GM21447 (cell line): ENCODE data around the gene SNAPIN.
"Not testable (repeated sequence)": the region's sequence is repeated elsewhere in the genome, so short reads cannot be mapped to it uniquely, and the experiment has no call there.

Experiments
- ATAC-seq: cut with Tn5 transposase; IDR thresholded peaks from one replicate; pipeline ENCODE4 v1.9.1; 2021; ENCODE audit not compliant: unreplicated experiment

Gene SNAPIN

DNA sequence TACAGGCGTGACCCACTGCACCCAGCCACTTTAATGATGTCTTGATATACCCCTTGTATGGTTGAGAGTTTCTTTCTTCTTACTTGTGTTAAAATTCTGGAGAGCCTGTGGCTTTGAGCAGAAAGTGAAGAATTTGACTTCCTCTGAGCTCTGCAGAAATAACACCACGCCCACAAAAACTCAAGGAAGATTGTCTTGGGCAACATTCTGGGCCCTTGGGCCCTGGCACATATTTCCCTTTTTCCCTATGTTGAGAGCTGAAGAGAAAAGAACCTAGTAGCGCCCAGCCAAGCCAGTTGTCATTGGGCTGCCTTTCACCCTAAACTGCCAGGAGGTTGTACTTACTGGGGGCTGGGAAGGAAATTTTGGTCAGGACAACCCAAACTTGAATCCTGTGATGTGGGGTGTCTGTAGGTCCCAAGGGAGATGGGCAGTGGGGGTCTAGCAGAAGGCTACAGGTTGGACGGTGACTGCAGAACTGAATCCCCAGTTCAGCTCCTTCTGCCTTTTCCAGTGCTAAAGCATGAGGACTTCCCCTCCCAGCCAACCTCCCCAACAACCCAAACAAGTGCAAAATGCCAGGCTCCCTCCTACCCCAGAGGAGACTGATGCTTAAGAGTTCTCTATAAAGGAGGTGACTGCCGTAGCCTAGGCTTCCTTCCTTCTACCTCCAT lies 11.7 kb upstream of the SNAPIN start:
- ATAC-seq: no peak

DNA sequence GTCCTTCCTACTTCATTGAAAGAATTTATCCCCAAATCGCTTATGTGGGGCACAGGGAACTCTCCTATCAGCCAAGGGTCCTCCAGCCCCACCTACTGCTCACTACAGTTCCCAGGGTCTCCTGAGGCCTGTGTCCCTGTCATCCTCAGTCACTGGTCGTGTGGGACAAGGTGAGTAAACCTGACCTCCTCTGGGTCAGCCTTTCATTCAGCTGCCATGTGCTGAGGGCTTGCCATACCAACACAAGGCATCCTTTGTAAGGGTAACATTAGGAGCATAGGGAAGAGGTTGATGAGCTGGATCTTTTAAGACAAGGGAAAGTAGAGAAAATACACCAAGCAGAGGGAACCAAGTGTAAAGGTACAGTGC lies 11.2 kb upstream of the SNAPIN start:
- no peak for ATAC-seq

DNA sequence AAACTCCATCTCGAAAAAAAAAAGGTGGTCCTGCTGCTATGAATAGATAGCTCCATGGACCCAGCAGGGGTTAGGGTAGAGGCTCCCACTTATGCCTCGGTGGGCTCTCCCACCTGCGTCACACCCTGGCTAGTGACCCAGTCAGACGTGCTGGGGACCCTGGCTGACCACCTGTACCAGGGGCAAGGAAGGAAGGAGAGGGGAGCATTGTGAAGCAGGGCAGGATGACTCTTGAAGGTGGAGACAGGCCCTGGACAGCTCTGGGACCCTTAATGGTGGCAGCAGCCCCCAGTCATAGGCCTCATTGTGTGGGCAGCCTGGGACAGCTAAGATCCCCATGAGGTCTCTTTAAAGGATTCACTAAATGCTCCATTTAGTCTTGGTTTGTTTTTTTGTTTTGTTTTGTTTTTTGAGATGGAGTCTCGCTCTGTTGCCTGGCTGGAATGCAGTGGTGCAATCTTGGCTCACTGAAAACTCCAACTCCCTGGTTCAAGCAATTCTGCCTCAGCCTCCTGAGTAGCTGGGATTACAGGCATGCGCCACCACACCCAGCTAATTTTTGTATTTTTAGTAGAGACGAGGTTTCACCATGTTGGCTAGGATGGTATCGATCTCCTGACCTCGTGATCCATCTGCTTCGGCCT lies 10.4 kb upstream of the SNAPIN start:
- ATAC-seq: no peak

DNA sequence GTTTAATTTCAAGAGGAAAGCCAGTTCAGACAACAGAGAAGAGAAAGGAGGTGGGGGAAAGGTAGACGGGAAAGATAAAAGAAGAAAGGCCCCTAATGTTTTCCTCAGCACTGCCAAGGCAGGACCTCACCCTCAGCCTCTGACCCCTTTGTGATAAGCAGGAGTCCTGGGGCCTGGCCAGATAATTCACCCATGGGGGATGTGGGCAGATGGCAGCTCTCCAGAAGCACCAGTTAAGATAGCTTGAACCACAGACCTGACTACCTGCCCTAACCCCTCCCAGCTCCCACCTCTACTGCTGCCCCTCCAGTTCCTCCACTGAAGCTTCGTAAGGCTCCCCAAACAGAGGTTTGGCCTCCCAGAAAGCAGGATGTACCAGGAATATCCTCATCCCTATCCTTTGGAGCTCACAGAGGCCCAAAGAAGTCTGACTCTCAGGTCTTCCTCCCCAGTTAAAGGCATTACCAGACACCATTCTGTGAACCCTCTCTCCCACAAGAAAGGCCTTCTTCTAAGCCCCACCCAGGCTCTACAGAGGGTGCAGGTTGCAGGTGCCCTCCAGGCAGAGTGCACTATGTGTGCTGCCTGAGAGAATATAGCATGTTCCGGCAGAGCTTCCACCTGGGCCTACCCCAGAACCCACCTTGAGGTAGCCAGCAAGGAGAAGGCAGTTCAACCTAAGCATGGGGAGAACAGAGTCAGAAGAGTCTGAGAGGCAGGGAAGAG lies 9.2 kb upstream of the SNAPIN start:
- ATAC-seq: no peak

DNA sequence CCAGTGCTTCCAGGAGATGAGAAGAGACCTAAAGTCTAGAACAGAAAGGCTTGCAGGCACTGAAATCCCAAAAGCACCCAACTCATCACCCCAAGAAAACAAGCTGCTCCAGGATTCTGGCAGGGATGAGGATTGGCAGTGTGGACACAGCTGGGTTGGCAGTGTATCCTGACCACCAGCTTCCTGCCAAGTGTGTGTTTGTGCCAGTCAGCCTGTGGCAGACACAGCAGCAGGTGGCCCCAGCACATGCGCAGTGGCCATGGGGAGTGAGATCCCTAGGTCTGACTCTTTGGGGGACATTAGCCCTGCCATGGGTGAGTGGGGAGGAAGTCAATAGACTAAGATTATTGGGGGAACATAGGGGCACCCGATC lies 8.7 kb upstream of the SNAPIN start:
- no peak for ATAC-seq

DNA sequence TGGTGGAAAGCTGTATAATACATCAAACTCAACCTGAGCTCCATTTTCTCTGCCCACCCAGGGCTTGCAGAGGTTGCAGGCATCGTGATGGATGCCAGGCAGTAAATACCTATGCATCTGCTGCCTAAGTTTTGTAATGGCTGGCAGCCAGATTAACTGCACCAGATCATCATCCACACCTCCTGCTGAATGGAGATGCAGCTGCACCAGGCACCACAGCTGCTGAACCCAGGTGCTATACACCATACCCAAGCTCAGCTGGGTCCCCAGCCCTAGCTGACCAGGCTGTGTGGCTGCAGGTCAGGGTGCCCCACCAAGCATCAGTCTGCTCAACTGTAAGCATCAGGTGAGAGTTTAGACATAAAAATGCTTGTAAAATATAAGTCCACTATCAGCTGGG lies 6.7 kb upstream of the SNAPIN start:
- no peak for ATAC-seq

DNA sequence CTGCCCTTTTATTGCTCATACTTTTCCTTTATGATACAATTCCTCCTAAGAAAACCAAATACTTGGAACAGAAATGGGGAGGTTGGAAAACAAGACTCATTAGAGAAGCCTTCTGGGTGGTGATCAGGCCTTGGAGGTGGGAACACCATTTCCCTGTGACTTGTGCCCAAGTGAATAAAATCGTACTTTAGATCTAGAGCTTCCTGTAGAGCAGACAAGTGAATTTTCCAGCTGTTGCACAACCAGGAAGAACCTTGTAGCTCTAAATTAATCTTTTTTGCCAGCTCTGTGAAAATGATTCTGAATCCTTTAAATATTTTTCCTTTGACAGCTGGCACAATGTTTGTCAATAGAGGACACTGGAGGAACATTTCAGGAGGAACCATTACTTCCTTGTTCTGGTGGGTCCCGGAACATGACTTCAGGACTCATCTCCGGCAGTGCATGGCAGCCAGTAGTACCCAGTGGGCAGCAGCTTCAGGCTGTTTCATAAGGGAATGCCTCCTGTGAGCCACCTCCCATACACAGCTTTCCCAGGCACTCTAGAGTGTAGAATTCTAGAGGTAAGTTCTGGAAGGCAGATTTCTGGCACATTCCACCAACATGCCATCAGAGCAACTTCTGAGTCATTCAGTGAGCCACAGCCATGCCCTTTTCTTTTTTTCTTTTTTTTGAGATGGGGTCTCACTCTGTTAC lies 5.5 kb upstream of the SNAPIN start:
- no peak for ATAC-seq

DNA sequence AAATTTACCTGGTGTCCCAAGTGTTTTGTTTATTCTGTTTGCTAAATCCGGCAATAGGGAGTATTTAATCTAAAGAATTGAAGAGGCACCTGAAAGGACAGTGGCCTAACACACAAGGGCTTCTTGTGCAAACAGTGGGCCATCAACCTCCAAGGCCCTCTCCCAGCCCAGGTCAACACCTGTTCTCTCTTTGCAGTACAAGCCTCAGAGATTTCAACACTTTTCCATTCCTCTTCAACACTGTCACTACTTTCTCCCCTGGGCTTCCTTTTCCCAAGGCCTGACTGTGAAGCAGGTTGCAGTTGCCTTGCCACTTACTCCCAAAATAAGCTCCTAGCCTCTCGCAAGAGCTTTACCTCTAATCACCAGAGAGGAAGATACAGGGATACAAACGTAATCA lies 3.2 kb upstream of the SNAPIN start:
- no peak for ATAC-seq

DNA sequence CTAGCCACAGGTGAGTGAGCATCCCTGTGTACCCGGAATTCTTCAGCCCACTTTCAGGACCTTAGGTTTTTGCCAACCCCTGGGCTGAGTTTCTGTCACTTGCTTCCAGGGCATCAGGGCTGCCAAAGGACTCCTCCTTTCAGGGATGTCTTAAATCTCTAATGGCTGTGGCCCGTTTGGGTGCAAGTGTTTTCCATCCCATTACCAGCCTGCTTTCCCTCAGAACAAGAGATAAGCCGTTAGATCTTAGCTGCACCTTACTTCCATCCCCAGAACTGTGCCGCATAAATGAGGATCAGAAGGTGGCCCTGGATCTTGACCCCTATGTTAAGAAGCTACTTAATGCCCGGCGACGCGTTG lies 652 bp downstream of the SNAPIN start:
- no peak for ATAC-seq

DNA sequence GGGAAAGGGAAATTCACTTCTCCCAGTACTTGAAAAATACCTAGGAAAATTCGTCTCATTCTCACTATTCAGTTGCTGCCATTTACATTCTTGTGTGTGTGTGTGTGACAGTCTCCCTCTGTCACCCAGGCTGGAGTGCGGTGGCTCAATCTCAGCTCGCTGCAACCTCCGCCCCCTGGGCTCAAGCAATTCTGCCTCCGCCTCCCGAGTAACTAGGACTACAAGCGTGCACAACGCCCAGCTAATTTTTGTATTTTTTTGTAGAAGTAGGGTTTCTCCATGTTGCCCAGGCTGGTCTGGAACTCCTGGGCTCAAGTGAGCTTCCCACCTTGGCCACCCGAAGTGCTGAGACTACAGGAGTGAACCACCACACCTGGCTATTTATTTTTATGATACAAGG lies 1.2 kb downstream of the SNAPIN start:
- no peak for ATAC-seq

DNA sequence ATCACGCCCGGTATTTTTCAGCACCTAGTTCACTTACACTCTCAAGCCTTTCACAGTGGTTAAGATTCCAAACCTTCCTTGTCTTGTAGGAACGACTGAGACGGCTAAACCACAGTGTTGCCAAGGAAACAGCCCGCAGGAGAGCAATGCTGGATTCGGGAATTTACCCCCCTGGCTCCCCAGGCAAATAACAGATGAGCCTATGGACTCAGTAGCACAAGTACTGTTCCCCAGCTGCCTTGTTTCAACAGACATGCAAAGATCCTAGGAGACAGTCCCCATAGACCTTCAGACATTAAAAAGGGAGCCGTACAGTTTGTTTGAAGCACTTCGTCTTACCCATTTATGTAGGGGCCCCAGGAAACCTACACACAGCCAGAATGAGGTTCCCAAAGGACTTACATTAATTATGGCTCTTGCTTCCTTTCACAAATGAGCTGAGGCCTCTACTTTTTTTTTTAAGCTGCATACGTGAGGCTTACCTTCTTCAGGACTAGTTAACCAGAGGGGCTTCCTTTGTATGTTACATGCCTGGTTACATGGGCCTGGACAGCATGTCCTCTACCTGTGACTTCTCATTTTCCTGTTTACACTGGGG lies 2.7 kb downstream of the SNAPIN start:
- no peak for ATAC-seq

DNA sequence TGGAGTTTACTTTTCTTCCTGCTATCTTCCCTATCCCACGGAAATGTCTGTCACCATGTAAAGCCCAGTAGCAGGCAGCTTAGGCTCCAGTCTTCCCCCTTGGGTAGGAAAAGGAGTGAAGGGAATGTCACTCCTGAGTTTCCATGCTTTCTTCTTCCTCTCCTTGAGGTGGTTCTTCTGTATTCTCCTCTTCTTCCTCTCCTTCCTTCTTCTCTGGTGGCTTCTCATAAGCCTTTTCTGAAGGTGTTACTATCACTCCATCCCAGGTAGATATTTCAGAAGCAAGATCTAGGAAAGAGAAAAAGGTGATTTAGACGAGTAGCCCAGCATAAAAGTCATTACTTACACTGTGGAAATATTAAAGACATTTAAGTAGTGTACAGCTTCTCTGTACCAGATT lies 3.8 kb downstream of the SNAPIN start:
- ATAC-seq: no peak

DNA sequence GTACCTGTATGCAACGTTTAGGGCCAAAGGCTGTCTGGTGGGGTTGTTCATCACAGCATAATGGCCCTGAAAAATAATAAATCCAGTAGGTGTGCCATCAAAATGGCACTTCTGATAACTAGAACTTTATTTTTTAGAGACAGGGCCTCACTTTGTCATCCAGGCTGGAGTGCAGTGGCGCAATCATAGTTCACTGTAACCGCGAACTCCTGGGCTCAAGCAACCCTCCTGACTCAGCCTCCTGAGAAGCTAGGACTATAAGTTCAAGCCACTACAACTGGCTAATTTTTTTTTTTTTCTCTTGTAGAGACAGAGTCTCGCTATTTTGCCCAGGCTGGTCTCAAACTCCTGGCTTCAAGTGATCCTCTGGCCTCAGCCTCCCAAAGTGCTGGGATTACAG lies 4.7 kb downstream of the SNAPIN start:
- ATAC-seq: no peak

DNA sequence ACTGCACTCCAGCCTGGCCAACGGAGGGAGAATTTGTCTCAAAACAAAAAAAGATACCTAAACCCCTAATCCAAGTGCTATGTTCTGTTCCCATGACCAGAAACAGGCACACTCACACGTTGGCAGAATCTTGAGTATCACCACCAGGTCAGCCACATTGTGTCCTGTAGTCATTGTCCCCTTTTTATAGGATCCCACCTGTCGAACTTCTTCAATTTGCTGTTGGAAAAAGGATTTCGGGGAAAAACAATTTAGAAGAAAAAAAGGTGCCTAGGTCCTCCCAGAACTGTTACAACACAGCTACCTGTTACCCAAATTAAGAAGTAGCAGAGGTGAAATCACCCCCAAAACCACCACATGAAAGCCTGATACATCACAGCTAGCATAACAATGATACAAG lies 8.9 kb downstream of the SNAPIN start:
- ATAC-seq: no peak

DNA sequence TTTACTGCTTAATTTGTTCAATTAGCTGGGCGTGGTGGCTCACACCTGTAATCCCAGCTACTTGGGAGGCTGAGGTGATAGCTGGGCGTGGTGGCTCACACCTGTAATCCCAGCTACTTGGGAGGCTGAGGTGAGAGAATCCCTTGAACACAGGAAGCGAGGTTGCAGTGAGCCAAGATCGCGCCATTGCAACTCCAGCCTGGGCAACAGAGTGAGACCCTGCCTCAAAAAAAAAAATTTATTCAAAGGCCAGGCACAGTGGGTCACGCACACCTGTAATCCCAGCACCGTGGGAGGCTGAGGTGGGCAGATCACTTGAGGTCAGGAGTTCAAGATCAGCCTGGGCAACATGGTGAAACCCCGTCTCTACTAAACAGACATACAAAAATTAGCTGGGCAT lies 10.2 kb downstream of the SNAPIN start:
- ATAC-seq: not testable (repeated sequence)

DNA sequence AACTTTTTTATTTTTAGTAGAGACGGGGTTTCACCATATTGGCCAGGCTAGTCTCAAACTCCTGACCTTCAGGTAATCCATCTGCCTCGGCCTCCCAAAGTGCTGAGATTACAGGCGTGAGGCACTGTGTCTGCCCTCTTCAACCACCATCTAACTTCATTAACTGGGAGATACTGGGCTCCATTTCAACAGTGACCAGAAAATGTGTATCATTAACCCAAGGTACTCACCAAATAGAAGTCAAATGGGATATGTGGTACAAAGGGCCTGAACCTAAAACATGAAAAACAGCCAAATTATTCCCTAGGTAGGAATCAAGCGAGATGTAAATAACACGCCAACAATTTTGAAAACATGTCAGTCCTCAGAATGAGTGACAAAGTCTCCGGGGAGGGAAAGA lies 11.1 kb downstream of the SNAPIN start:
- ATAC-seq: no peak

DNA sequence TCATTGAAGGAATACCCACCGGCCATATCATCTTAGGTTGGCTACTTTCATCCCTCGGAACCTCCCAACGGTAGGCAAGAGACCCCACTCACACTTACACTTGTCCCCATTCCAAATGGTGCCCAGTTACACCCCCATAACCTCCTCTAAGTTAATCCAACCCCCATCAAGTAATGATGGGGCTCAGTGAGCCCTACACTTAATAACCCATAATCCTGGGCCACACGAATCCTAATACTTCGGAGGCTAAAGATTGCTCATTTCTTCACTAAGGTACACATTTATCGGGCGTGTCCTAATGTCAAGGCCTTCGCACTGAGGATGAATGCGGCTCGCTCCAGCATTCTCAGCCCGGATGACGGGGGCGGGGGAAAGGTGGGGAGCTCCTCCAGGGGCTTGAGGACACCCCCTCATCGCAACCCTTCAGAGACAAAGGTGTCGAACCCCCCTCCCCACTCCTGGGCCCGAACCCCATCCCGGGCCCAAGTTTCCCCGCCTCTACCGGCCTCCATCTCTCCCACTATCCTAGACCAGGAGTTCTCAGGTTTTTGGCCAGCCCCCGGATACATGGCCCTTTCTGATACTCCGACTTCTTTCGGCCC lies 11.9 kb downstream of the SNAPIN start:
- ATAC-seq: no peak

DNA sequence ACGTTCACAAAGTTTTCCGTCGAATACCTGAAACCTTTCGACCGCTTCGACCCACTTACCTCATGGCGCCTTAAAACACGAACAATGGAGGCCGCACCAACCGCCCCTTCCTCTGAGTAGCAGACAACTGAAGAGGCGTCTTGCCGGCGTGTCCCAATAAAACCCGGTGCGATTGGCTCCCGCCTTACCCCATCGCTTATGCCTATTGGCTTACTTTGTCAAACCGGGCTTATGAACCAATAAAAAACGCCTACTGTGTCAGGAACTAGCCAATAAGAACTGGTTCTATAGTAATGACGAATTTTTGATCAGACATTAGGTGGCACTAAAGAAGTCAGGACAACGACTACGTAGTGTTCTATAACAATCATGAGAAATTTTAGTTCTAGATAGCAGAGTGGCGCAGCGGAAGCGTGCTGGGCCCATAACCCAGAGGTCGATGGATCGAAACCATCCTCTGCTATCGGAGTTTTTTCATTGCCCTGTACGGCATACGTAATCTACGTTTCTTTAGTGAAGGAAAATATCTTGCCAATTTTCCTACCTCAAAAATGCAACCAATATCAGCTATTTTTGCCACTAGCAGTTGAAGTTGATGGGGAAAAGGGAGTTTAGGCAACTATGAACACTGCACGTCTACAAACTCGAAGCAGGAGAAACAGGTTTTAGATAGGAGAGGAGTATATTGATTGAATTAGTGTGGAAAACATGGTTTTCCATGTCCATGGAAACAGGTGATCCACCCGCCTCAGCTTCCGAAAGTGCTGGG lies 12.5 kb downstream of the SNAPIN start, which contains the start of gene ILF2:
TSS of gene ILF2 (minus strand) at position 135 of the 769 bp plus-strand sequence. CDS start at position 64, 71 bp downstream.
- ATAC-seq: peak; percentile 95

DNA sequence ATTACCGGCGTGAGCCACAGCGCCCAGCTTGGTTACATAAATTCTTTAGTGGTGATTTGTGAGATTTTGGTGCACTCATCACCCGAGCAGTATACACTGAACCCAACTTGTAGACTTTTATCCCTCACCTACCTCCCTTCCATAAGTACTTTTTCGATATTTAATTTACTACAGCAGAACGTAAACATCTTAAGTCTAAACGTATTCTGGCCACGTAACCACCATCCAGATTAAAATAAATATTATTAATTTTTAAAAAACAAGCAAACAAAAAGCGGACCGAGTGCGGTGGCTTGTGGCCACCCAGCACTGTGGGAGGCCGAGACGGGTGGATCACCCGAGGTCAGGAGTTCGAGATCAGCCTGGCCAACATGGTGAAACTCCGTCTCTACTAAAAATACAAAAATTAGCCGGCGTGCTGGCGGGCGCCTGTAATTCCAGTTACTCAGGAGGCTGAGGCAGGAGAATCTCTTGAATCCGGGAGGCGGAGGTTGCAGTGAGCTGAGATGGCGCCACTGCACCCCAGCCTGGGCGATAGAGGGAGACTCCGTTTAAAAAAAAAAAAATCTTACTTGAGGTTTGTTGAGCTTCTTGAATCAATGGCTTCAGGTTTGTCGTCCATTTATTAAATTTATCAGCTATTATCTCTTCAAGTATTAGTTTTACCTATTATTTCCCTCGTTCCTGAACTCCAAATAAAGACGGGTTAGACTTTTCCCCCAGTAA lies 13.3 kb downstream of the SNAPIN start:
- peak; percentile 20 for ATAC-seq

DNA sequence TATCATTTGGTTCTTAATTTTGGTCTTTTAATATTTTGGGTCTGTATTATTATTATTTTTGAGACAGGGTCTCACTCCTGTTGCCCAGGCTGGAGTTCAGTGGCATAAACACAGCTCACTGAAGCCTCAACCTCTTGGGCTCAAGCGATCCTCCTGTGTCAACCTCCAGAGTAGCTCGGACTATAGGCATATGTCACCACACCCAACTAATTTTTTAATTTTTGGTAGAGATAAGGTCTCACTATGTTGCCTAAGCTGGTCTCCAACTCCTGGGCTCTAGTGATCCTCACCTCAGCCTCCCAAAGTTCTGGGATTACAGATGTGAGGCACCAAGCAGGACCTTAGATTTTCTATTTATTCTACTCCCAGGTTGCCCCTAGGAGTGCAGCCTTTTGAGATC lies 15.0 kb downstream of the SNAPIN start:
- no peak for ATAC-seq
